GM19035 (cell line): ENCODE measurements around the gene ZNF397.

Source experiments
- ATAC-seq: cut with Tn5 transposase; IDR thresholded peaks from one replicate; pipeline ENCODE4 v1.9.1; 2021; ENCODE audit not compliant: unreplicated experiment

Gene ZNF397

GRCh38 chr18:35290094-35290735 is 49.4 kb downstream of the ZNF397 start, which contains the start of gene ZSCAN30:
ZSCAN30 (minus strand) TSS chr18:35290229; CDS start chr18:35264352, 25,877 bp downstream.
- ATAC-seq = peak; percentile 92

- no peak for ATAC-seq
These were observed 50.3 kb downstream of the ZNF397 start for GRCh38 chr18:35291166-35291565.

GRCh38 chr18:35296060-35296459 is 55.2 kb downstream of the ZNF397 start:
- no peak for ATAC-seq

- no peak for ATAC-seq
These were observed 62.8 kb downstream of the ZNF397 start for GRCh38 chr18:35303610-35304009.

- no peak for ATAC-seq
These were observed 65.9 kb downstream of the ZNF397 start for GRCh38 chr18:35306588-35307250.
